Measurements from ENCODE around the gene ZBED5. TPM values are rescaled to one million over a fixed set of nuclear protein-coding genes. Genes with fewer than 3 reads are reported as not detected.
A peak's percentile ranks its signal among the peaks of the same experiment; 100 is the strongest.

ZBED5 gene
- total RNA-seq, 1 donor from 2014 or later: 33.5 TPM

GRCh38 chr11:10808553-10809372 is 49.1 kb downstream of the ZBED5 start, which contains the start of gene EIF4G2:
TSS of gene EIF4G2 (minus strand) at chr11:10808926.
- H3K4me1 Mint-ChIP-seq (ENCODE audit: low read depth): peaks cover 43% of the 10 kb centered on the region
- peak; percentile 99 for DNase-seq (ENCODE audit: low spot score)
- H3K4me3 Mint-ChIP-seq (ENCODE audit: unreplicated experiment): peak within 1 kb of the TSS; percentile 92
- peak; percentile 25 for TF ChIP-seq CTCF (IDR thresholded peaks at IDR 0.05)
- peaks cover 32% of the 10 kb centered on the region for H3K36me3 Mint-ChIP-seq (ENCODE audit: low read depth)
- H3K27ac Mint-ChIP-seq (ENCODE audit: unreplicated experiment): peak within 1 kb of the TSS; percentile 100
- H3K9me3 Mint-ChIP-seq (ENCODE audit: low read depth): no peaks in the 10 kb centered on the region
- H3K27me3 Mint-ChIP-seq (ENCODE audit: low read depth): no peaks in the 10 kb centered on the region

GRCh38 chr11:10808235-10808552 is 49.7 kb downstream of the ZBED5 start:
- Mint-ChIP-seq H3K4me1 (ENCODE audit: low read depth) (peaks cover 48% of the 10 kb centered on the region), H3K4me3 (ENCODE audit: unreplicated experiment) (peak overlapping the region; percentile 92), H3K27ac (ENCODE audit: unreplicated experiment) (peak overlapping the region; percentile 100), H3K36me3 (ENCODE audit: low read depth) (peaks cover 37% of the 10 kb centered on the region), H3K27me3 (ENCODE audit: low read depth) (no peaks in the 10 kb centered on the region), H3K9me3 (ENCODE audit: low read depth) (no peaks in the 10 kb centered on the region)
- no peak for DNase-seq (ENCODE audit: low spot score)
- no peak for TF ChIP-seq CTCF (IDR thresholded peaks at IDR 0.05)

- no peak for TF ChIP-seq CTCF (IDR thresholded peaks at IDR 0.05)
- Mint-ChIP-seq H3K9me3 (ENCODE audit: low read depth) (no peaks in the 10 kb centered on the region), H3K4me1 (ENCODE audit: low read depth) (peaks cover 48% of the 10 kb centered on the region), H3K27me3 (ENCODE audit: low read depth) (no peaks in the 10 kb centered on the region), H3K36me3 (ENCODE audit: low read depth) (peaks cover 39% of the 10 kb centered on the region), H3K4me3 (ENCODE audit: unreplicated experiment) (peak overlapping the region; percentile 92), H3K27ac (ENCODE audit: unreplicated experiment) (peak overlapping the region; percentile 100)
- DNase-seq (ENCODE audit: low spot score): no peak
Observed at GRCh38 chr11:10807493-10808234, 50.2 kb downstream of the ZBED5 start.

GRCh38 chr11:10806206-10806605 is 51.6 kb downstream of the ZBED5 start:
- no peaks in the 10 kb centered on the region for H3K9me3 Mint-ChIP-seq (ENCODE audit: low read depth)
- H3K4me1 Mint-ChIP-seq (ENCODE audit: low read depth): peaks cover 59% of the 10 kb centered on the region
- peaks cover 50% of the 10 kb centered on the region for H3K36me3 Mint-ChIP-seq (ENCODE audit: low read depth)
- H3K27me3 Mint-ChIP-seq (ENCODE audit: low read depth): no peaks in the 10 kb centered on the region
- TF ChIP-seq CTCF (IDR thresholded peaks at IDR 0.05): no peak
- H3K27ac Mint-ChIP-seq (ENCODE audit: unreplicated experiment): peak overlapping the region; percentile 45
- no peak for DNase-seq (ENCODE audit: low spot score)
- peak overlapping the region; percentile 92 for H3K4me3 Mint-ChIP-seq (ENCODE audit: unreplicated experiment)

- no peak for DNase-seq (ENCODE audit: low spot score)
- TF ChIP-seq CTCF (IDR thresholded peaks at IDR 0.05): no peak
- no peaks in the 10 kb centered on the region for H3K9me3 Mint-ChIP-seq (ENCODE audit: low read depth)
- peaks cover 54% of the 10 kb centered on the region for H3K36me3 Mint-ChIP-seq (ENCODE audit: low read depth)
- peak overlapping the region; percentile 43 for H3K4me3 Mint-ChIP-seq (ENCODE audit: unreplicated experiment)
- H3K27me3 Mint-ChIP-seq (ENCODE audit: low read depth): no peaks in the 10 kb centered on the region
- H3K27ac Mint-ChIP-seq (ENCODE audit: unreplicated experiment): peak overlapping the region; percentile 77
- peaks cover 59% of the 10 kb centered on the region for H3K4me1 Mint-ChIP-seq (ENCODE audit: low read depth)
Observed at GRCh38 chr11:10805741-10806140, 52.1 kb downstream of the ZBED5 start.
